PFSK-1 (cell line): Measurements from ENCODE around the gene DKK1.

ENCODE experiments used
- FOXP2 ChIP-seq: optimal IDR thresholded peaks from 2 replicates; pipeline ENCODE3; 2011; ENCODE audit warnings: borderline replicate concordance, control low read depth, inconsistent platforms; ENCODE audit not compliant: insufficient read depth; ENCODE audit errors: extremely low read length, extremely low read depth
- POLR2AphosphoS5 ChIP-seq: IDR thresholded peaks from 2 replicates; pipeline ENCODE4 v1.6.1; 2012; ENCODE audit warnings: low read depth, mild to moderate bottlenecking, control low read depth, low read length, moderate library complexity
- SIN3A ChIP-seq: IDR thresholded peaks from 2 replicates; pipeline ENCODE4 v1.6.1; 2012; ENCODE audit warnings: mild to moderate bottlenecking, low read length, moderate library complexity, borderline replicate concordance; ENCODE audit not compliant: insufficient read depth
- TAF1 ChIP-seq: IDR thresholded peaks from 2 replicates; pipeline ENCODE4 v1.6.1; 2012; ENCODE audit warnings: low read length, control low read depth, borderline replicate concordance; ENCODE audit not compliant: insufficient read depth
- TF ChIP-seq, protein P1 (sequence below), 2 experiments: IDR thresholded peaks; 2 replicates each; pipeline versions ENCODE4 v1.6.1 to v1.8.0; 2011 to 2012; ENCODE audit warnings: low read depth in 2 of 2, low read length in 2 of 2, control low read depth in 1 of 2, inconsistent platforms in 1 of 2, mild to moderate bottlenecking in 1 of 2, moderate library complexity in 1 of 2; ENCODE audit not compliant: insufficient read depth in 1 of 2

DNA sequence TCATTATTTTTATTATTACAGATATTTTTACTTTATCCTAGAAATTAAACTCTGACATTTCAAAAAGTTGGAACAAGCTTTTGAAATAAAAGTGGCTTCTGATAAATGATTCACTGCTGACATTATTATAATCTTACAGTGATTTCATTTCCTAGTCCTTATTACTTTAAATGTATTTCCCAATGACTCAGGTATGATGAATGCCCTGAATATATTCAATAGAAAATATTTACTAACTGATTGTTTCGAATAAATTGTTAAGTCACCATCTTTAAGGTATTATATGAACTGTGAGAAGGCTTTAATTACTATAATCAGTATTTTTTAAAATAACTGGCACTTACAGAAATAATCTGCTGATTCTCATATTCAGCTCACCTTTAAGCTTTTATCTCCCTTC is 21.6 kb downstream of the DKK1 start:
- TF ChIP-seq, protein P1, sequence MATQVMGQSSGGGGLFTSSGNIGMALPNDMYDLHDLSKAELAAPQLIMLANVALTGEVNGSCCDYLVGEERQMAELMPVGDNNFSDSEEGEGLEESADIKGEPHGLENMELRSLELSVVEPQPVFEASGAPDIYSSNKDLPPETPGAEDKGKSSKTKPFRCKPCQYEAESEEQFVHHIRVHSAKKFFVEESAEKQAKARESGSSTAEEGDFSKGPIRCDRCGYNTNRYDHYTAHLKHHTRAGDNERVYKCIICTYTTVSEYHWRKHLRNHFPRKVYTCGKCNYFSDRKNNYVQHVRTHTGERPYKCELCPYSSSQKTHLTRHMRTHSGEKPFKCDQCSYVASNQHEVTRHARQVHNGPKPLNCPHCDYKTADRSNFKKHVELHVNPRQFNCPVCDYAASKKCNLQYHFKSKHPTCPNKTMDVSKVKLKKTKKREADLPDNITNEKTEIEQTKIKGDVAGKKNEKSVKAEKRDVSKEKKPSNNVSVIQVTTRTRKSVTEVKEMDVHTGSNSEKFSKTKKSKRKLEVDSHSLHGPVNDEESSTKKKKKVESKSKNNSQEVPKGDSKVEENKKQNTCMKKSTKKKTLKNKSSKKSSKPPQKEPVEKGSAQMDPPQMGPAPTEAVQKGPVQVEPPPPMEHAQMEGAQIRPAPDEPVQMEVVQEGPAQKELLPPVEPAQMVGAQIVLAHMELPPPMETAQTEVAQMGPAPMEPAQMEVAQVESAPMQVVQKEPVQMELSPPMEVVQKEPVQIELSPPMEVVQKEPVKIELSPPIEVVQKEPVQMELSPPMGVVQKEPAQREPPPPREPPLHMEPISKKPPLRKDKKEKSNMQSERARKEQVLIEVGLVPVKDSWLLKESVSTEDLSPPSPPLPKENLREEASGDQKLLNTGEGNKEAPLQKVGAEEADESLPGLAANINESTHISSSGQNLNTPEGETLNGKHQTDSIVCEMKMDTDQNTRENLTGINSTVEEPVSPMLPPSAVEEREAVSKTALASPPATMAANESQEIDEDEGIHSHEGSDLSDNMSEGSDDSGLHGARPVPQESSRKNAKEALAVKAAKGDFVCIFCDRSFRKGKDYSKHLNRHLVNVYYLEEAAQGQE (IDR thresholded peaks at IDR 0.05; ENCODE audit: insufficient read depth in 1 of 2, low read depth in 2 of 2, low read length in 2 of 2), result no peak
- TF ChIP-seq SIN3A, result no peak
- no peak for TF ChIP-seq TAF1
- no peak for TF ChIP-seq POLR2AphosphoS5
- no peak for TF ChIP-seq FOXP2
